ENCODE data around the gene N4BP3.
A peak's percentile ranks its signal among the peaks of the same experiment; 100 is the strongest.

N4BP3 gene

GRCh38 chr5:178104492-178104891 lies 8.8 kb upstream of the N4BP3 start:
- DNase-seq, result no peak

- no peak for DNase-seq
These were observed 7.2 kb upstream of the N4BP3 start for GRCh38 chr5:178106086-178106485.

GRCh38 chr5:178106556-178107239 lies 6.6 kb upstream of the N4BP3 start:
- DNase-seq, result no peak

GRCh38 chr5:178107756-178108310 lies 5.5 kb upstream of the N4BP3 start:
- DNase-seq, result peak; percentile 58

GRCh38 chr5:178108446-178108845 lies 4.9 kb upstream of the N4BP3 start:
- no peak for DNase-seq

- no peak for DNase-seq
These were observed 4.4 kb upstream of the N4BP3 start for GRCh38 chr5:178108966-178109365.

- no peak for DNase-seq
These were observed 2.8 kb upstream of the N4BP3 start for GRCh38 chr5:178110511-178110910.

GRCh38 chr5:178111925-178112324 lies 1.4 kb upstream of the N4BP3 start:
- no peak for DNase-seq

- no peak for DNase-seq
These were observed 787 bp upstream of the N4BP3 start for GRCh38 chr5:178112545-178112944.

GRCh38 chr5:178113841-178114324 lies 551 bp downstream of the N4BP3 start:
- DNase-seq, result peak; percentile 59

- DNase-seq, result peak; percentile 64
These were observed 1.2 kb downstream of the N4BP3 start for GRCh38 chr5:178114325-178115135.

- peak; percentile 74 for DNase-seq
These were observed 1.9 kb downstream of the N4BP3 start for GRCh38 chr5:178115136-178115813.

GRCh38 chr5:178115814-178116142 lies 2.4 kb downstream of the N4BP3 start:
- DNase-seq, result peak; percentile 60

- peak; percentile 80 for DNase-seq
These were observed 3.0 kb downstream of the N4BP3 start for GRCh38 chr5:178116143-178116885.

GRCh38 chr5:178117923-178118701 lies 4.8 kb downstream of the N4BP3 start:
- DNase-seq, result no peak

GRCh38 chr5:178119915-178120606 lies 6.7 kb downstream of the N4BP3 start:
- DNase-seq, result no peak

GRCh38 chr5:178120607-178121357 lies 7.5 kb downstream of the N4BP3 start:
- DNase-seq, result peak; percentile 90

GRCh38 chr5:178121391-178122276 lies 8.3 kb downstream of the N4BP3 start:
- peak; percentile 45 for DNase-seq

GRCh38 chr5:178122346-178122745 lies 9.0 kb downstream of the N4BP3 start:
- DNase-seq, result no peak

Data from eye (tissue), 1 donor.